ENCODE results near the gene PRR7.

DNA sequence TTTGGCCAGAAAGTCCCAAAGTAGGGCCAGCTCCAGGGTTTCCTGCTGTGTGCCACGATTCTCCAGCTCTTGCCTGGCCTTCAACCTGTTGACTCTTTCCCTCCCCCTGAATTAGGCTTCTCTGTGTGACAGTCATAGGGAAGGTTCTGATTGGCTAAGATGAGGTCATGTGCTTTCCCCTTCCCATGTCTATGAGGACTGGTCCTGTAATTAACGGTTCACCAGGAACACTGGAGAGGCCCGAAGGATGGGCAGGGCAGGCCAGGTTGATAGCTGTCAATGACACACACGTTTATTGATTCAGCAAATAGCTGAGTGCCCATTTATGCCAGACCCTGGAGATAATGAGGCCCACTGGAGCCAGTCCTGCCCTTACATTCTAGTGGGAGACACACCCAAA is 9.0 kb upstream of the PRR7 start:
- TF ChIP-seq, protein P1, sequence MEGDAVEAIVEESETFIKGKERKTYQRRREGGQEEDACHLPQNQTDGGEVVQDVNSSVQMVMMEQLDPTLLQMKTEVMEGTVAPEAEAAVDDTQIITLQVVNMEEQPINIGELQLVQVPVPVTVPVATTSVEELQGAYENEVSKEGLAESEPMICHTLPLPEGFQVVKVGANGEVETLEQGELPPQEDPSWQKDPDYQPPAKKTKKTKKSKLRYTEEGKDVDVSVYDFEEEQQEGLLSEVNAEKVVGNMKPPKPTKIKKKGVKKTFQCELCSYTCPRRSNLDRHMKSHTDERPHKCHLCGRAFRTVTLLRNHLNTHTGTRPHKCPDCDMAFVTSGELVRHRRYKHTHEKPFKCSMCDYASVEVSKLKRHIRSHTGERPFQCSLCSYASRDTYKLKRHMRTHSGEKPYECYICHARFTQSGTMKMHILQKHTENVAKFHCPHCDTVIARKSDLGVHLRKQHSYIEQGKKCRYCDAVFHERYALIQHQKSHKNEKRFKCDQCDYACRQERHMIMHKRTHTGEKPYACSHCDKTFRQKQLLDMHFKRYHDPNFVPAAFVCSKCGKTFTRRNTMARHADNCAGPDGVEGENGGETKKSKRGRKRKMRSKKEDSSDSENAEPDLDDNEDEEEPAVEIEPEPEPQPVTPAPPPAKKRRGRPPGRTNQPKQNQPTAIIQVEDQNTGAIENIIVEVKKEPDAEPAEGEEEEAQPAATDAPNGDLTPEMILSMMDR (tag by site-specific recombination; IDR thresholded peaks at IDR 0.05), result no peak
- TF ChIP-seq ZNF24 (tag by site-specific recombination; IDR thresholded peaks at IDR 0.05) (no peak), ZFP37 (tag by site-specific recombination; IDR thresholded peaks at IDR 0.05) (no peak)
